GM18526 (cell line): ENCODE data around the gene MAST4.

Experiments used
- POLR2A ChIP-seq: IDR thresholded peaks from 3 replicates; pipeline ENCODE4 v1.6.1; 2011; ENCODE audit not compliant: insufficient read length; ENCODE audit errors: extremely low read depth

Gene MAST4

GRCh38 chr5:66848749-66849641 is 252.8 kb downstream of the MAST4 start:
- no peak for TF ChIP-seq POLR2A

DNA sequence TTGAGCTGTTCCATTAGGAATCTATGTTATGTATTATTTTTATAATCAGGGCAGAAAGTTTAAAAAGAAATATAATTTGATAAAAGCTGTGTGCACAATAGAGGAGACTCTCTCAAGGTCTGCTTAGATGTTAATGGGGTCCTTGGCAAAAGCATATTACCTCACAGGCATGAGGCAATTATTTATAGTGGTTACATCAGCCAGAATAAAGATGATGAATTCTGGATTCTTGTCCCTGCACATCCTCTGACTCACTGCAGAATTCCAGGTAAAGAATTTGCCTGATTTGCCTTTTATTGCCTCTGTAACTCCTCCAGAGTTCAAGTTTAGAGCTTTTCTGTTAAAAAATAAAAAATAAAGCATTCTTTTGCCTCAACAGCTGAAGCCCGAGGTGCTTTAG is 253.6 kb downstream of the MAST4 start:
- no peak for TF ChIP-seq POLR2A

GRCh38 chr5:66850354-66851075 is 254.3 kb downstream of the MAST4 start:
- TF ChIP-seq POLR2A, result no peak

- no peak for TF ChIP-seq POLR2A
These were observed 255.1 kb downstream of the MAST4 start for GRCh38 chr5:66851306-66851705.

DNA sequence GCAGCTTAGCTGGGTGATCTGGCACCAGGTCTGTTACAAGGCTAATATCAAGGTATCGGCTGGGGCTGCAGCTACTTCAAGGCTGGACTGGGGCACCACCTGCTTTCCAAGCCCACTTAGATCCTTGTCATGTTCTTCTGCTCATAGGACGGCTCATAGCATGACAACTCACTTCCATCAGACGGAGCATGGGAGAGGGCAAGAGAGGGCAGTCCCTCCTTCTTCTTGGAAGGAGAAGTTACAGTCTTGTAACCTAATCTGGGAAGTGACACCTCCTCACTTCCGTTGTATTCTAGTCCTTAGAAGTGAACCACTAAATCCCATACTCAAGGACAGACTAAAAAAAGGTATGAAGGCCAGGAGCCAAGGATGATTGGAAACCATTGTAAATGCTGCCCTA is 258.2 kb downstream of the MAST4 start:
- TF ChIP-seq POLR2A, result no peak

DNA sequence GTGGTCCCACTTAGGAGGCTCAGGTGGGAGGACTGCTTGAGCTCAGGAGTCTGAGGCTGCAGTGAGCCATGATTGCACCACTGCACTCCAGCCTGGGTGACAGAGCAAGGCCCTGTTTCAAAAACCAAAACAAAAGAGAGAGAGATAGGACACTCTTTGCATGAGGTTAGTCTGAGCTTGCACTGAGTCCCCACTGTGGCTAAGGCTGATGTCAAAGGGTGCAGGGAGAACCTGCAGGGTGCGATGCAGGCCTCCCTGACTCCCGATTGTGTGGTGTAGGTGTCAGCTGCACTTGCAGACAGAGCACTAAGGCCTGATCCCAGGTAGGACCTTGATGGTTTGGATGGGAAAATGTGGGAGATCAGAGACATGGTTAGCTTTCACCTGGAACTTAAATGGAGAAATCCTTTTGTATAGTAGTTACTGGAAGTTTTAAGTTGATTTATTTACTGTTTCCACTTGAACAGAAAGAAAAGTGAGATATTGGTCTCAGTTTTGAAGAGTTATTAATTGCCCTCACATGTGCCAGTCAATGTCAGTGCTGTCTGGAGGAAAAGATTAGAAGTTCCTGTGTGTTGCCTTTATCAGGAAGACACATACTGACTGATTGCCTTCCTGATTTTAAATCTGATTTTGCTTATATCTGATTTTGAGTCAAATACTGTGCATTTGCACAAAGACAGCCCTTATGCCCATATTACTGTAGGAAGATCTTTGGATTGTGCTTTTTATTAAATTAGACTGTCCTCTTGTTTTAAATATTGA is 260.0 kb downstream of the MAST4 start:
- TF ChIP-seq POLR2A, result no peak

DNA sequence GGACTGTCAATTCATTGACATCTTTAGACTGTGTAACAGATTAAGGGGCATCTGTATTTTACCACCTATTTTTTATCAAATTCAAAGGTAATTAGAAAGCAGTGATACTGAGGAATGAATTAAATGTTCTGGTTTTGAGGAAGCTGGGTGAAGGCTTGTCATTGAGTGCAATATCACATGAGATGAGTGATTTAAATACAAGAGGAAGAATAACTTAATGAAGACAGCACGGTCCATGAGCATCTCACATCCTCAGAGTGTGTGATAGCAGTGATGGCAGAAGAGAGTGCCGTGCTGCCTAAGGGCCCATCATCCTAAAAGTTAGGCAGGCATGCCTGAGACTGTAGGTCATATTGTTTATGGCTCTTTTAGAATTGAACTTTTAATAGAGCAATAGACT is 263.3 kb downstream of the MAST4 start:
- TF ChIP-seq POLR2A, result no peak

DNA sequence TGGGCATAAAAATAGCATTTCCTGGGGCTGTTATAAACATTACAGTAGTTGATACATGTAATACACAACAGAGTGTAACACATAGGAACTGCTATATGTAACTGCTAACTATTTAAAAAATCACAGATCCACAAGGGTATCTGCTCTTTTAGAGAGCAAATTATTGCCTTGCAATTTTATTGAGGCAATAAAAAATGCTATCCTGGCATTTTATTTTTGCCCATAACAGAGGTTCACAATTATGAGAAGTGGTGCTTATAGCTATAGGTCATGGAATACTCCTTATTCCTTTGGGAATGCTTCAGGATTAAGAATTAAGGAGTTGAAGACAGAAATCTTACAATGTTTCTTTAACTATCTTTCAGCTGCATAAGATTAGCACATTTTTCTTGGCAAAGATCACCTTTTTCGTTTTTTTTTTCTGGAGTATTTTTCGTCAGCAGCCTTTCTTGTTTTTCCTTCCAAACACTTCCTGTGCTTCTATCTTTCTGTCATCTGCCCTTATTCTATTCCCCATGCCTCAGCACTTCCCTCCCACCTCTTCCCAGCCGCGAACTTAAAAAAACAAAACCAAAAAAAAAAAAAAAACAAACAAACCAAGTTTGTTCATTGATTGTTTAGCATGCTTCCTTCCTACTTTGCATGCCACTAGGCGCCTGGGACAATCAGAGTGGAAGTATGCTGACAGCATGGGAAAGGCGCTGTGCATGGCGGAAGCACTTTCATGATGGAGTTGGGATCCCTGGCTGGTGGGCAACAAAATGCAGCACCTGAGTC is 264.2 kb downstream of the MAST4 start:
- TF ChIP-seq POLR2A, result no peak

- no peak for TF ChIP-seq POLR2A
These were observed 265.2 kb downstream of the MAST4 start for GRCh38 chr5:66861402-66861801.

DNA sequence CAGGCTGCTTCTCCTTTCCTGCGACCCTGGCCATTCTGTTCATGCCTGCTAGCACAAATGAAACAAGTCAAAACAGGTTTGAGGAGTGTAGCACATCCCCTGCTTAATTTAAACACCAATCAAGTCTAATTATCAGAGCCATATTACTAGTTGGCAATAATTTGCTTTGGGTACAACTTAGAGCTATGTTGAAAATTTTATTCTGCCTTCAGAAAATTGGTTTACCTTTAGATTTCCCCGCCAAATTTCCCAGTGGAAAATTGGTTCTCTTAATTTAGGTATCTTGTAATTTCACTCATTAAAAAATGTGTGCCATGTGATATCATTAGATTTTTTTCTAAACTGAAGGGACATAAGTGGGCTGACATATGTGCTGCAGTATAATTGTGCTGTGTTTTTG is 265.8 kb downstream of the MAST4 start:
- TF ChIP-seq POLR2A, result no peak

DNA sequence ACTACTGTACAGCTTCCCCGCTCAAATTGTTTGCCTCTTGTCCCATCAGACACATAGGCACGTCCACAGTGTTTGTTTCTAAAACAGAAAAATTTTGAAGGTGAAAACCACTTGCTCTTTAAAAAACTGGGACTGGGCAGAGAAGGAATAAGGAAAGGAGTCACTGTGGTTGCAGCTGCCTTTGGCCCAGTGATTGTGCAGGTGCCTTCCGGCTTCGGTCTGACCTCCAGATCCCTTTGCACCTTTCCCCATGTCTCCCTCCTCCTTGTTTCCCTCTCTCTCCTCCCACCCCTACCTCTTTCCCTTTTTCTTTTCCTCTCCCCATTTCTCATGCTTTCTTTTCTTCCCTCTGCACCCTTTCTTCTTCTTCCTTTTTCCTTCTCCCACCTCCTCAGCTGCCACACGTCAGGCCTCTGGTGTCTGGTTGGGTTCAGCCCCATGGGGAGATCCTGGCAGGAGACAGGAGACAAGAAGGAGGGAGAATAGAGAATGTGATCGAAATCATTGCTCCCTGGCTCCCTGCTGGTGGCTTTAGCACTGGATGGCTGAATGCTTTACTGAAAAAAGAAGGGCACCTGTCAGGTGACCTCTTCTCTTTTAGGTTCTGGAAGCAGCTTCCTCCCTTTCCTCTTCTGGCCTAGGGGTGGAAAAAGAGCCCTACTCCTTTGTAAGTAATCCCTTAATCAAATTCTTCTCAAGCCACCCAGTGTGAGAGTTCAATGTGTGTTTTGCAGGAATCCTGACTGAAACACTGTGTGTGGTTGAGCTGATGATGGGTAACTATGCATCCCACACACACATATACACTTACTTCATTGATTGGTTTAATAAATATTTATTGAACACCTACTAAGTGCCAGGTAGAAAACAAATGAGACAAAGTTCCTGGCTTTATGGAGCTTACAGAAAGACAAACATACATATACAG is 267.3 kb downstream of the MAST4 start:
- no peak for TF ChIP-seq POLR2A

- TF ChIP-seq POLR2A, result no peak
These were observed 268.2 kb downstream of the MAST4 start for GRCh38 chr5:66864240-66864884.

- TF ChIP-seq POLR2A, result no peak
These were observed 271.6 kb downstream of the MAST4 start for GRCh38 chr5:66867618-66868322.

- no peak for TF ChIP-seq POLR2A
These were observed 273.2 kb downstream of the MAST4 start for GRCh38 chr5:66869347-66869746.
